Putamen (tissue), 1 donor: Measurements from ENCODE around the gene GTF2H3.
A peak's percentile ranks its signal among the peaks of the same experiment; 100 is the strongest.
"Not testable (repeated sequence)": the region's sequence is repeated elsewhere in the genome, so short reads cannot be mapped to it uniquely, and the experiment has no call there.

Experiments
- DNase-seq: peaks from one replicate; pipeline ENCODE4 v3.0.0-alpha.2; 2016; ENCODE audit warnings: low spot score

The GTF2H3 gene

DNA sequence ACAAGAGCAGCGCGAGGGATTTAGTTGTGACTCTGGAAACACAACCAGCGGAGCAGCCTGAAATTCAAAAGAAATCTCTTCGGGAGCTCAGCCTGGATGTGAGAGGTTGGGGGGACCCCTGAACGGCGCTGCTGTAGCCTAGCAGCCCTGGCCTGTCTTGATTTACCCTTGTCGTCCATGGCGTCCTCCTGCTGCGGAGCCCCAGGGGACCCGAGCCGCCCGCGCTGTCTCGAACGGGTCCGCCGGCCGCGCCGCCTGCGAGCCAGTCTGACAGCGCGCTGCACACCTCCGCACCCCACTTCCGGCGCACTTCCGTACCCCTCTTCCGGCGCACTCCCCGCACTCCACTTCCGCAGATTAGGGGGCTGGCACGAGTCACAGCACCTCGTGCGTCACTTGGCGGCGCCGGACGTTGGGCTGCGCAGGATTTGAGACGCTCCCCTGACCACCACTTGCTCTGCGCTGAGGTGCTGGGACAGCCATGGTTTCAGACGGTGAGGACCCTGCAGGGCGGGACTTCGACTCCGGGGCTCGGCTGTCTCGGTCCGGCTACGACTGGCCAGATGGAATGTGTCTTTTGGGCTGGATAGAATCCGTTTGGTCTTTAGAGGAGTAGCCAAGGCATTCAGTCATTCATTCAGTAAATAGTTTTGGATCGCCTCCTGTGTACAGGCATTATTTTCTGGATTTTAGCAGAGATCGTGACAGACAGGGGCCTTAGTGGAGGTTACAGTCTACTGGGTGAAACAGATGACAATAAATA is at the start of gene GTF2H3, which contains the start of gene EIF2B1:
Gene GTF2H3 (plus strand): TSS at position 451 of the 763 bp plus-strand sequence. CDS start 31 bp downstream, at position 482.
Gene EIF2B1 (minus strand): TSS at position 308 of the 763 bp plus-strand sequence. CDS start 129 bp downstream, at position 179.
- DNase-seq: peak; percentile 94

DNA sequence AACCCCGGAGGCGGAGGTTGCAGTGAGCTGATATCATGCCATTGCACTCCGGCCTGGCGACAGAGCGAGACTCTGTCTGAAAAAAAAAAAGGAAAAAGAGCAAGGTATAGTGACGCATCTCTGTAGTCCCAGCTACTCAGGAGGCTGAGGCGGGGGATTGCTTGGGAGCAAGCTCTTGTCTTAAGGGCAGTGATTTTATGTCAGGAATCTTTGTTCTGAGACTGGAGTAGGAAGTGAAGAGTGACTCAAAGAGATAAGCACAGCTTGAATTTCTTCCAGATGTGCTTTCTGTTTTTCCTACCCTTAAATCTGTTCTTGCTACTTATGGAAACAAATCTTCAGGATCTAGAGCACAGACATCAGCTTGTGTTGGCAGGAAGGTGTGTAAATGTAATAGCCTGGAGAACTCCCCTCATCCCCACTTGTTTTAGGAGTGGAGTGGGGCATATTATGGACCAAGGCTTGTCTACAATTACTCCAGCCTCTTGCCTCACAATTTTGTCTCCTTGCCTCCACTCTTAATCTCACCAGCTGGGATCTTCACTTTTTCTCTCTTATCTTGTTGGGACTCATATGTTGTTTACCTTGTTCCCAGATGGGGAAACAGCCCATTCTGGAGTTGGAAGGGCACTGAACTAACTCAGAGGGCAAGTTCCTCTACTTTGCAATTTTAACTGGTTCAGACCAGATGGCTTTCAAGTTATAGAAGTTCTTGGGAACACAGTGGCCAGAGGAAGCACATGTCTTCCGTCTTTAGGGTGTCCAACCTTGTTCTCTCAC is 41.7 kb upstream of the GTF2H3 start:
- DNase-seq: no peak

- DNase-seq: no peak
Measured at GRCh38 chr12:123595729-123596128, 37.9 kb upstream of the GTF2H3 start.

DNA sequence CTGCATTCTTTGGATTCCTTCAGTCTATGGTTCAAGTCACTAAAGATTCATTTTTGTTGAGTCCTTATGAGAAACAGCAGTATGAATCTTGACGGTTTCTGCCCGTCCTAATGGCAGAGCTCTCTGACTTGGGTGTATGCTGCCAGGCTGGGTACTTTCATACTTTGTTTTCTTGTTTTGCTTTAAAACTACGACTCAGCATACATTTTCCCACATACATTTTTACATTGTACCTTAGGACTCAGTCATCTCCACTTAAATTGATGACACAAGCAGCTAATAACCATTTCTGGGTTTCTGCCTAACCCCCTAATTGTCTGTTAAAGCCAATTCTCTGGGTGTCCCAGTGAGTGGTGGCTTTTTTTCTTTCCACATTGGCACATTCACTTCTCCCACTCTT is 36.5 kb upstream of the GTF2H3 start:
- no peak for DNase-seq

- DNase-seq: no peak
Measured at GRCh38 chr12:123598522-123598921, 35.1 kb upstream of the GTF2H3 start.

- DNase-seq: no peak
Measured at GRCh38 chr12:123599310-123599709, 34.3 kb upstream of the GTF2H3 start.

- no peak for DNase-seq
Measured at GRCh38 chr12:123599721-123600120, 33.9 kb upstream of the GTF2H3 start.

- peak; percentile 89 for DNase-seq
Measured at GRCh38 chr12:123601602-123602489, 31.8 kb upstream of the GTF2H3 start, which contains the start of gene DDX55. DDX55 (plus strand) TSS chr12:123602099; CDS start chr12:123602149, 50 bp downstream.

DNA sequence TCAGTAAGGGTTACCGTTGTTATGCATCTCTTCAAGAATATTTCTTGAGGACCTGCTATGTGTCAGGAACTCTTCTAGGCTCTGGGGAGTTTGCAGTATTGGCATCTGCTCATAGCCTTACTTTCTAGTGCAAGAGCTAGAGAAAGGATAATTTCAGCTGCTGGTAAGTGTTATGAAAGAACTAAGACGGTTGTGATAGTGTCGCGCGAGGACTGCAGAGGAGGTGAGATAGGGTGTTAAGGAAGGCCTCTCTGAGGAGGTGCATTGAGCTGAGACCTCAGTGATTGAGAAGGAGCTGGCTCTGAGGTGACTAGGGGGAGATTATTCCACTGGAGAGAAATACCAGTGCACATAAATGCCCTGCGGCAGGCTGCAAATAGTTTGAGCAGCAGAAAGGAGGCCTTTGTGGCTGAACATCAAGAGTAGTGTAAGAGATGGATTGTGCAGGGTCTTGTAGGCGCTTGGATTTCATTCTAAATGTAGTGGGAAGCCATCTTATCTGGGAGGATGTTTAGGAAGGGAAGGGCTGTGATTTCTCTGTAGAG is 30.9 kb upstream of the GTF2H3 start:
- DNase-seq: peak; percentile 23

DNA sequence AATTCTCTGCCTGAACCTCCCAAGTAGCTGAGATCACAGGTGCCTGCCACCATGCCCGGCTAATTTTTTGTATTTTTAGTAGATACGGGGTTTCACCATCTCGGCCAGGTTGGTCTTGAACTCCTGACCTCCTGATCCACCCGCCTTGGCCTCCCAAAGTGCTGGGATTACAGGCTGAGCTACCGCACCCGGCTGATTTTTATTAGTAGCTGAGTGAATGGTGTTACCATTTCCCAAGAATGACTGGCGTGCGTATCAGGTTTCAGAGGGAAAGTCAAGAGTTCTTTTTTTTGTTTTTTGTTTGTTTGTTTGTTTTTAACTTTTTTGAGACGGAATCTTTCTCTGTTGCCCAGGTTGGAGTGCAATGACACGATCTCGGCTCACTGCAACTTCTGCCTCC is 30.1 kb upstream of the GTF2H3 start:
- DNase-seq: not testable (repeated sequence)

GRCh38 chr12:123607756-123608155 is 25.9 kb upstream of the GTF2H3 start:
- DNase-seq: no peak

GRCh38 chr12:123608182-123608581 is 25.4 kb upstream of the GTF2H3 start:
- no peak for DNase-seq

- DNase-seq: no peak
Measured at GRCh38 chr12:123614110-123614509, 19.5 kb upstream of the GTF2H3 start.

- DNase-seq: no peak
Measured at GRCh38 chr12:123614531-123614930, 19.1 kb upstream of the GTF2H3 start.

DNA sequence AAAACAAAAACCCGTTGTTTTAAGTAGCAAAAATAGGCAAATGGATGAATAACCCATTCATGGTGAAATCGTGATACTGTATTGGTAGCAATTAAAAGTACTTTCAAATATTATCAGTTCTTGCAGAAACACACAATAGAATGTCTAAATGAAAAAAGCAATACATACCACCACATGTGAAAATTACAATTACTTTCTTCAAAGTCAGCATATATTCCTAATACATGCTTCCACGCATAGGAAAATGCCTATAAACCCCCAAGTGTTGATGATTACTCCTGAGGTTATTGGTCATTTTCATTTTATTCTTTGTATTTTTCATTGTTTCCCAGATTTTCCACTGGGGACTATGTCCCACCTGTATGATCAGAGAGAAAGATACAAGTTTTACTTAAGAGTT is 16.5 kb upstream of the GTF2H3 start:
- DNase-seq: no peak

- no peak for DNase-seq
Measured at GRCh38 chr12:123617580-123617979, 16.0 kb upstream of the GTF2H3 start.

GRCh38 chr12:123621101-123621500 is 12.5 kb upstream of the GTF2H3 start:
- no peak for DNase-seq

DNA sequence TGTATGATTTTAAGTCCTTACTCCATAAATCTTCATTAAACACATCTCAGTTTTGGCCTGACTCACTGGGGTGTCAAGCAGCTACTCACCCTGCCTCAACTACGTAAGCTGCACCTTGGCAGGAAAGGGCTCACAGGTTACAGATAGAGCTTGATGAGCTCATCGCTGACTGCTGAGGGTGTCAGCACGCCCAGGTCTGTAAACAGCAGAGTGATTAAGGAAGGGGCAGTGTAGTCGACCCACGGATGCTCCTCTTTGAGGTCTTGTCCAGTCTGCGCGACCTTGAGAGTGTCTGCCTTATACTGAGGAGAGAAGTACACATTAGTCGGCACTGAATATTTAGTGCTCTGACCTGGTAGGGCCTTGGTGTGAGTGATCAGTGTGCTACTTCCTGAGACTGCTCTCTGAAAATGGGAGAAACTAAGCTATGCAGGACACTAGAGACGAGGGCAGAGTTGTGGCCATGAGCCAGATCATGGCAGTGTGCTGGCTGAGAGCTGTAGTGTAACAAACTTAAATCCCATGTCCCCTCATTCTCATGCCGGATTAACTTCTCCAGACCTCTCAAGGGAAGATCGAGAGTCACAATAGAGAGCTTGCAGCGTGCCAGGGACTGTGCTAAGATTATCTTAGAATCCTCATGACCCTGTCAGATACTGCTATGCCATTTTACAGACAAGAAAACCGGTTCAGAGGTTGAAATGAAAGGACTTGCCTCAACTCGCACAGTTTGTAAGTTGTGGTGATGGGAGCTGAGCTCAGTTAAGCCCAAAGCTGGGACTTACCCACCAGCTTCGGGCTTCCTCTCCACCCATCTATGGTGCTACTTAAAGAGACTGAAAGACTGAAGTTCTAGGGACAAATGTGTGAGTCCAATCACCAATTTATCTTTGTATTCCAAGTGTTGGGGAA is 11.8 kb upstream of the GTF2H3 start:
- no peak for DNase-seq

DNA sequence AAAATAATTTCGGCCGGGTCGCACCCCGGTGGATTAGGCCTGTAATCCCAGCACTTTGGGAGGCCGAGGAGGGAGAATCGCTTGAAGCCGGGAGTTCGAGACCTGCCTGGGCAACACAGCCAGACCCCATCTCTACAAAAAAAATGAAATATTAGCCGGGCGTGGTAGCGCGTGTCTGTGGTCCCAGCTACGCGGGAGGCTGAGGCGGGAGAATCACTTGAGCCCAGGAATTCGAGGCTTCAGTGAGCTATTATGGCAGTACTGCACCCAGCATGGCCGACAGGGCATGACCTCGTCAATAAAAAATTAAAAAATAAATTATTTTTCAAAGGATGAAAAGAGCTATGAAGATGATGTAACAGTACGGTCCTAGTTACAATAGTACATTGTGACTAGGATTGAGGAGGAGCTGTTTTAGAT is 523 bp downstream of the GTF2H3 start:
- no peak for DNase-seq

- no peak for DNase-seq
Measured at GRCh38 chr12:123643911-123644310, 10.3 kb downstream of the GTF2H3 start.

DNA sequence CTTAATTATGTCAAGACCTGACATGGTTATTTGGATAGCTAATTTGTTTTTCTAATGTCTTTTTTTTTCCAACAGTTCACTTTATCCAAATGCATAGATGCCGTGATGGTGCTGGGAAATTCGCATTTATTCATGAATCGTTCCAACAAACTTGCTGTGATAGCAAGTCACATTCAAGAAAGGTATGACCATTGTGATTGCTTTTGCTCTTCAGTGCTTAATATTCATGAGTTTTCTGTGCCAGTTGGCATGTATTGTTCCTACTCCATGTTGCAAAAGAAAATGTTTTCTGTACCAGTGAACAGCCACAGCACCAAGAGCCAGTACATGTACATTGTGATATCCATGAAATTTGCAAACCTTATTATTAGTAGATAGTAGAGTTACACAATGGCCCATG is 11.8 kb downstream of the GTF2H3 start:
- no peak for DNase-seq
